ENCODE measurements around the gene MKRN2. TPM values are rescaled to one million over a fixed set of nuclear protein-coding genes. Genes with fewer than 3 reads are reported as not detected.

The MKRN2 gene
- total RNA-seq, 4 donors from 2014 or later, result 35.5 to 49.4 (median 45.3) TPM

GRCh38 chr3:12590096-12590495 is 33.2 kb downstream of the MKRN2 start:
- Histone ChIP-seq H3K27ac (no peak overlapping the region), H3K36me3 (peaks cover 3 to 96% (median 14%) of the 10 kb centered on the region in 3 donors), H3K27me3 (no peaks in the 10 kb centered on the region), H3K9me3 (no peaks in the 10 kb centered on the region), H3K4me1 (peaks cover 0 to 9% (median 0%) of the 10 kb centered on the region in 4 donors), H3K4me3 (no peak overlapping the region)
- 75 to 85% methylated on average over 4 of the region's 4 CpGs for WGBS, 2 donors
- no peak for DNase-seq (ENCODE audit: low spot score in 2 of 2)
- TF ChIP-seq CTCF (IDR thresholded peaks at IDR 0.05), result no peak

GRCh38 chr3:12591456-12591855 is 34.6 kb downstream of the MKRN2 start:
- H3K27ac ChIP-seq, result no peak overlapping the region
- TF ChIP-seq CTCF (IDR thresholded peaks at IDR 0.05) (no peak), POLR2A (IDR thresholded peaks at IDR 0.05) (no peak), EP300 (IDR thresholded peaks at IDR 0.05) (no peak)
- H3K4me3 ChIP-seq, result no peak overlapping the region
- no peak for DNase-seq (ENCODE audit: low spot score in 2 of 2)
- H3K36me3 ChIP-seq, result peaks cover 3 to 97% (median 8%) of the 10 kb centered on the region in 3 donors
- H3K4me1 ChIP-seq, result no peaks in the 10 kb centered on the region
- WGBS, 2 donors, result 97 to 98% methylated on average over 6 of the region's 6 CpGs
- no peaks in the 10 kb centered on the region for H3K27me3 ChIP-seq
- no peaks in the 10 kb centered on the region for H3K9me3 ChIP-seq

GRCh38 chr3:12591997-12592715 is 35.3 kb downstream of the MKRN2 start:
- Histone ChIP-seq H3K36me3 (peaks cover 3 to 99% (median 8%) of the 10 kb centered on the region in 3 donors), H3K27me3 (no peaks in the 10 kb centered on the region)
- 91 to 95% methylated on average over 4 of the region's 4 CpGs for WGBS, 2 donors

GRCh38 chr3:12593473-12593872 is 36.6 kb downstream of the MKRN2 start:
- no peak for TF ChIP-seq POLR2A (IDR thresholded peaks at IDR 0.05)
- no peak for TF ChIP-seq CTCF (IDR thresholded peaks at IDR 0.05)
- TF ChIP-seq EP300 (IDR thresholded peaks at IDR 0.05), result no peak
- Histone ChIP-seq H3K4me3 (no peak overlapping the region), H3K9me3 (no peaks in the 10 kb centered on the region), H3K4me1 (no peaks in the 10 kb centered on the region), H3K27me3 (no peaks in the 10 kb centered on the region), H3K27ac (no peak overlapping the region), H3K36me3 (peaks cover 3 to 99% (median 12%) of the 10 kb centered on the region in 3 donors)
- WGBS, 2 donors, result 92 to 95% methylated on average over 3 of the region's 3 CpGs
- no peak for DNase-seq (ENCODE audit: low spot score in 2 of 2)

More at GRCh38 chr3:12591997-12592715, 35.3 kb downstream of the MKRN2 start:
- Histone ChIP-seq H3K27ac (no peak overlapping the region), H3K9me3 (no peaks in the 10 kb centered on the region), H3K4me3 (no peak overlapping the region), H3K4me1 (no peaks in the 10 kb centered on the region)
- TF ChIP-seq POLR2A (IDR thresholded peaks at IDR 0.05), result no peak
- TF ChIP-seq EP300 (IDR thresholded peaks at IDR 0.05), result no peak
- TF ChIP-seq CTCF (IDR thresholded peaks at IDR 0.05), result no peak
- no peak for DNase-seq (ENCODE audit: low spot score in 2 of 2)

GRCh38 chr3:12598890-12599289 is 42.0 kb downstream of the MKRN2 start:
- Histone ChIP-seq H3K27ac (no peak overlapping the region), H3K36me3 (peaks cover 0 to 94% (median 14%) of the 10 kb centered on the region in 3 donors), H3K27me3 (no peaks in the 10 kb centered on the region), H3K4me3 (no peak overlapping the region), H3K9me3 (no peaks in the 10 kb centered on the region), H3K4me1 (peaks cover 0 to 5% (median 0%) of the 10 kb centered on the region in 4 donors)
- TF ChIP-seq POLR2A (IDR thresholded peaks at IDR 0.05), result no peak
- TF ChIP-seq EP300 (IDR thresholded peaks at IDR 0.05), result no peak
- TF ChIP-seq CTCF (IDR thresholded peaks at IDR 0.05), result no peak
- DNase-seq (ENCODE audit: low spot score in 2 of 2), result no peak

All from tibial nerve (tissue), 4 donors.